H1 (cell line): ENCODE results near the gene PCSK4. TPM values are rescaled to one million over a fixed set of nuclear protein-coding genes. Genes with fewer than 3 reads are reported as not detected.

ENCODE experiments used
- CTCF ChIA-PET: fragments of 300-600 bp; sonication (Branson Sonifier 250); formaldehyde crosslinking; loops from one replicate; lab custom pipeline; 2021; ENCODE audit not compliant: partially characterized antibody; lab: Charles Lee
- POLR2A ChIA-PET: fragments of 300-600 bp; sonication (Branson Sonifier 250); formaldehyde crosslinking; loops from one replicate; lab custom pipeline; 2021; ENCODE audit warnings: inconsistent platforms; ENCODE audit not compliant: partially characterized antibody; lab: Charles Lee
- DNase-seq, 2 experiments: peaks; one replicate each; pipeline versions ENCODE4 v3.0.0 to v3.0.0-alpha.2; 2010 to 2022; ENCODE audit warnings: low spot score in 2 of 2, low read depth in 1 of 2, mixed read lengths in 1 of 2
- FAIRE-seq: peaks from 2 replicates; lab custom pipeline; 2011; peaks lifted over from hg19 to GRCh38; lab: Jason Lieb, UNC
- H2AFZ ChIP-seq: 2 replicates; pipeline ENCODE4 v1.8.1; 2012; ENCODE audit warnings: low read length, inconsistent platforms
- H2AK5ac ChIP-seq: 2 replicates; pipeline ENCODE4 v1.6.1; 2013; ENCODE audit warnings: low read depth, low read length
- H2BK120ac ChIP-seq: replicated peaks from 2 replicates; pipeline ENCODE3; 2013; ENCODE audit warnings: low read depth, low read length, inconsistent platforms
- H2BK12ac ChIP-seq: 2 replicates; pipeline ENCODE4 v1.6.1; 2013; ENCODE audit warnings: low read depth, low read length
- H2BK15ac ChIP-seq: 2 replicates; pipeline ENCODE4 v1.6.1; 2013; ENCODE audit warnings: low read length
- H2BK20ac ChIP-seq: 2 replicates; pipeline ENCODE4 v1.6.1; 2013; ENCODE audit warnings: low read length
- H2BK5ac ChIP-seq: 2 replicates; pipeline ENCODE4 v1.6.1; 2013; ENCODE audit warnings: low read depth, low read length
- H3K14ac ChIP-seq: 2 replicates; pipeline ENCODE4 v1.6.1; 2013; ENCODE audit warnings: inconsistent platforms; ENCODE audit not compliant: insufficient read length
- H3K18ac ChIP-seq: 2 replicates; pipeline ENCODE4 v1.6.1; 2013; ENCODE audit warnings: low read length; ENCODE audit errors: extremely low read depth
- H3K23ac ChIP-seq: 2 replicates; pipeline ENCODE4 v1.6.1; 2013; ENCODE audit warnings: inconsistent platforms; ENCODE audit not compliant: insufficient read length
- H3K23me2 ChIP-seq: 2 replicates; pipeline ENCODE4 v1.6.1; 2013; ENCODE audit warnings: low read depth, low read length
- H3K27ac ChIP-seq: 2 replicates; pipeline ENCODE4 v1.6.1; 2011; ENCODE audit warnings: low read depth, low read length, inconsistent platforms
- H3K27me3 ChIP-seq, 4 experiments: replicated peaks in 1 of 4; 1 replicate in 1 of 4; 2 replicates in 3 of 4; pipeline versions ENCODE4 v1.6.1 to v1.8.1; 2011 to 2013; ENCODE audit warnings: low read length in 3 of 4, mild to moderate bottlenecking in 3 of 4, inconsistent platforms in 2 of 4, mixed read lengths in 2 of 4, moderate library complexity in 1 of 4; ENCODE audit not compliant: control insufficient read depth in 3 of 4, insufficient read depth in 3 of 4; ENCODE audit errors: extremely low read depth in 1 of 4
- H3K36me3 ChIP-seq, 4 experiments: 2 replicates each; pipeline versions ENCODE4 v1.6.1 to v1.8.1; 2011 to 2013; ENCODE audit warnings: mild to moderate bottlenecking in 4 of 4, low read length in 3 of 4, moderate library complexity in 2 of 4, control low read depth in 1 of 4, inconsistent platforms in 1 of 4; ENCODE audit not compliant: insufficient read depth in 4 of 4, control insufficient read depth in 2 of 4
- H3K4ac ChIP-seq: replicated peaks from 2 replicates; pipeline ENCODE3; 2013; ENCODE audit warnings: low read length, low read depth, mixed read lengths, inconsistent platforms; ENCODE audit not compliant: insufficient read length
- H3K4me1 ChIP-seq, 4 experiments: replicated peaks in 1 of 4; 1 replicate in 1 of 4; 2 replicates in 3 of 4; pipeline versions ENCODE4 v1.6.1 to v1.8.1; 2011 to 2013; ENCODE audit warnings: low read length in 3 of 4, inconsistent platforms in 2 of 4, mixed read lengths in 1 of 4; ENCODE audit not compliant: insufficient read depth in 4 of 4, control insufficient read depth in 3 of 4
- H3K4me2 ChIP-seq, 2 experiments: 2 replicates each; pipeline versions ENCODE4 v1.6.1 to v1.8.1; 2011 to 2013; ENCODE audit warnings: low read depth in 2 of 2, low read length in 2 of 2, control low read depth in 1 of 2, inconsistent platforms in 1 of 2, mild to moderate bottlenecking in 1 of 2; ENCODE audit not compliant: insufficient read depth in 1 of 2
- H3K4me3 ChIP-seq, 4 experiments: fragments of 200-600, 300-600 bp in 1 of 4; sonication (generic), shearing (Covaris generic), sonication (Bioruptor Twin) in 1 of 4; 2 replicates each; pipeline versions ENCODE4 v1.5.1 to v1.8.1; 2011 to 2016; ENCODE audit warnings: low read length in 4 of 4, low read depth in 3 of 4, control low read depth in 2 of 4, inconsistent platforms in 2 of 4, mild to moderate bottlenecking in 2 of 4, mixed read lengths in 1 of 4, moderate library complexity in 1 of 4; ENCODE audit not compliant: insufficient read depth in 2 of 4; ENCODE audit errors: extremely low read depth in 1 of 4
- H3K56ac ChIP-seq: replicated peaks from 2 replicates; pipeline ENCODE3; 2013; ENCODE audit warnings: low read depth, mild to moderate bottlenecking, mixed read lengths, low read length, inconsistent platforms; ENCODE audit not compliant: insufficient read length
- H3K79me1 ChIP-seq: 2 replicates; pipeline ENCODE4 v1.6.1; 2013; ENCODE audit warnings: low read depth, low read length, control low read depth
- H3K79me2 ChIP-seq, 2 experiments: 2 replicates each; pipeline versions ENCODE4 v1.6.1 to v1.8.1; 2012 to 2013; ENCODE audit warnings: low read length in 2 of 2, mild to moderate bottlenecking in 2 of 2, inconsistent platforms in 1 of 2; ENCODE audit not compliant: insufficient read depth in 2 of 2, control insufficient read depth in 1 of 2
- H3K9ac ChIP-seq, 4 experiments: replicated peaks in 1 of 4; 1 replicate in 1 of 4; 2 replicates in 3 of 4; pipeline versions ENCODE4 v1.6.1 to v1.8.1; 2011 to 2013; ENCODE audit warnings: low read depth in 3 of 4, low read length in 3 of 4, control low read depth in 2 of 4, mild to moderate bottlenecking in 2 of 4, moderate library complexity in 2 of 4, inconsistent platforms in 1 of 4; ENCODE audit errors: extremely low read depth in 1 of 4
- H3K9me3 ChIP-seq, 2 experiments: 2 replicates each; pipeline versions ENCODE4 v1.6.1 to v1.8.1; 2012 to 2013; ENCODE audit warnings: mild to moderate bottlenecking in 2 of 2, moderate library complexity in 2 of 2, control low read depth in 1 of 2, inconsistent platforms in 1 of 2, low read depth in 1 of 2, low read length in 1 of 2, mixed read lengths in 1 of 2; ENCODE audit not compliant: insufficient read depth in 2 of 2
- H4K20me1 ChIP-seq, 2 experiments: replicated peaks in 1 of 2; 2 replicates each; pipeline versions ENCODE3 to v1.8.1; 2011 to 2013; ENCODE audit warnings: inconsistent platforms in 2 of 2, low read length in 2 of 2, mild to moderate bottlenecking in 1 of 2; ENCODE audit not compliant: insufficient read depth in 2 of 2, control insufficient read depth in 1 of 2
- H4K5ac ChIP-seq: 2 replicates; pipeline ENCODE4 v1.6.1; 2013; ENCODE audit warnings: low read length, low read depth, mixed read lengths, inconsistent platforms; ENCODE audit not compliant: insufficient read length
- H4K8ac ChIP-seq: 2 replicates; pipeline ENCODE4 v1.8.0; 2013; ENCODE audit warnings: mild to moderate bottlenecking, moderate library complexity, low read length, inconsistent platforms; ENCODE audit not compliant: insufficient read depth; ENCODE audit errors: extremely low read depth
- H4K91ac ChIP-seq: replicated peaks from 2 replicates; pipeline ENCODE3; 2013; ENCODE audit warnings: low read length, mixed read lengths, inconsistent platforms; ENCODE audit not compliant: insufficient read length
- ASH2L ChIP-seq: fragments of 200-600, 300-600 bp; sonication (generic); IDR thresholded peaks from one replicate; pipeline ENCODE4 v1.7.1; 2017; ENCODE audit warnings: low read length
- BCL11A ChIP-seq, 2 experiments: IDR thresholded peaks; one replicate each; pipeline ENCODE4 v1.6.1; 2011; ENCODE audit warnings: low read depth in 2 of 2, low read length in 2 of 2, mild to moderate bottlenecking in 2 of 2
- CEBPB ChIP-seq: IDR thresholded peaks from 2 replicates; pipeline ENCODE4 v1.6.1; 2012; ENCODE audit warnings: low read depth, low read length
- EGR1 ChIP-seq: IDR thresholded peaks from 2 replicates; pipeline ENCODE4 v1.6.1; 2011; ENCODE audit warnings: low read depth, low read length, borderline replicate concordance
- JUN ChIP-seq: IDR thresholded peaks from 2 replicates; pipeline ENCODE4 v1.6.1; 2011; ENCODE audit warnings: low read depth, mild to moderate bottlenecking, improper control_type of control experiment, low read length
- KDM4A ChIP-seq: IDR thresholded peaks from one replicate; pipeline ENCODE4 v1.7.1; 2012; ENCODE audit warnings: low read depth, mild to moderate bottlenecking, moderate library complexity, low read length, inconsistent platforms; ENCODE audit not compliant: severe bottlenecking
- KDM5A ChIP-seq: fragments of 200-600 bp; IDR thresholded peaks from 2 replicates; pipeline ENCODE4 v1.7.1; 2012; ENCODE audit warnings: mild to moderate bottlenecking, low read length, inconsistent platforms, mixed read lengths
- PHF8 ChIP-seq: fragments of 200-600 bp; sonication (generic); conservative IDR thresholded peaks from 2 replicates; pipeline ENCODE4 v1.7.1; 2012; ENCODE audit warnings: low read depth, mild to moderate bottlenecking, inconsistent platforms, low read length, moderate library complexity
- POU5F1 ChIP-seq: IDR thresholded peaks from 2 replicates; pipeline ENCODE4 v1.6.1; 2011; ENCODE audit warnings: low read depth, mild to moderate bottlenecking, low read length, moderate library complexity
- SIN3A ChIP-seq, 2 experiments: IDR thresholded peaks in 1 of 2; conservative IDR thresholded peaks in 1 of 2; 2 replicates each; pipeline ENCODE4 v1.6.1; 2011 to 2012; ENCODE audit warnings: low read length in 2 of 2, improper control_type of control experiment in 1 of 2, low read depth in 1 of 2, mild to moderate bottlenecking in 1 of 2
- TBP ChIP-seq: IDR thresholded peaks from 2 replicates; pipeline ENCODE4 v1.6.1; 2011; ENCODE audit warnings: low read depth, low read length, improper control_type of control experiment
- YY1 ChIP-seq: IDR thresholded peaks from 2 replicates; pipeline ENCODE4 v1.6.1; 2011; ENCODE audit warnings: low read depth, mild to moderate bottlenecking, low read length
- WGBS, 2 experiments: shearing (Covaris generic) in 1 of 2; methylation state at CpG; one replicate each; pipeline versions ENCODE4 v1.1.6 to v1.1.7; 2013 to 2015; ENCODE audit warnings: low lambda C conversion rate in 2 of 2, mixed read lengths in 2 of 2, inconsistent platforms in 1 of 2, low coverage in 1 of 2, missing lambda C conversion rate in 1 of 2; ENCODE audit not compliant: insufficient replicate concordance in 2 of 2, insufficient coverage in 1 of 2, insufficient read length in 1 of 2; ENCODE audit errors: extremely low coverage in 1 of 2, missing lambda C conversion rate in 1 of 2; 5-methylcytosine and 5-hydroxymethylcytosine counted together
- polyA plus RNA-seq, 7 experiments: library from polyadenylated mRNA; depleted of rRNA in 3 of 7; stranded (reverse) in 5 of 7; unstranded in 2 of 7; fragments of >200 nt in 5 of 7; fragments of 200-250 nt in 2 of 7; gene quantifications; 1 replicate in 5 of 7; 2 replicates in 1 of 7; 4 replicates in 1 of 7; pipeline versions ENCODE4 v1.2.1 to v1.2.3, GENCODE V29; 2011 to 2013; ENCODE audit warnings: missing spikeins in 2 of 7, mixed read lengths in 2 of 7
- total RNA-seq: library from RNA; stranded (reverse); fragmentation: NEBNext Ultra II Directional; extraction: Animal tissue kit (Norgen Biotek cat#: 25700); gene quantifications from 2 replicates; pipeline ENCODE4 v1.2.1, GENCODE V29; 2021
- TF ChIP-seq, protein P1 (sequence below): IDR thresholded peaks from 2 replicates; pipeline ENCODE4 v1.6.1; 2012; ENCODE audit warnings: low read length, inconsistent platforms

PCSK4 gene
- total and polyA plus RNA-seq, 2 of the 8 experiments (the other 6 are each of a cell fraction or from before 2014, with no cell fraction given), result 9.8 to 10.7 TPM

DNA sequence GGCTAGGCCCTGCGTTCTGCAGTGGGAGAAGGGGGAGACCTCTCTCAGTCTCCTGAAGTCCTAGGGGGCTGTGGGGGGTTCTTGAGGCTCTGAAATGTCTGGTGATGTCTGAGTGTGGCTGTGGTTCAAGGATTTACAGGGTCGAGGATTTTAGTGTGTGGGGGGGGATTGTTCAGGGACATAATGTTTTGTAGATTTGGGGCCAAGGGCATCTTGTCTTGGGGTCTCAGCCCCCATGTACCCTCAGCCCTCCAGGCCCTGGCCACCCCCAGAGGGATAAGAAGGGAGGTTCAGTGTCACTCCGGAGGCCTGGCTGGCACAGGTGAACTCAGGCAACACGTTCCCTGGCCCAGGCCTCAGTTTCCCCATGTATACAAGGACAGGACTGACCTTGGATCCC, 42.6 kb downstream of the PCSK4 start:
- Histone ChIP-seq H4K5ac (no peak overlapping the region), H3K18ac (no peak overlapping the region), H2BK20ac (no peak overlapping the region), H2BK5ac (no peak overlapping the region), H4K8ac (no peak overlapping the region), H2AK5ac (no peak overlapping the region), H3K27me3 (peaks cover 34 to 55% (median 52%) of the 10 kb centered on the region in 4 experiments), H3K4ac (no peak overlapping the region), H3K27ac (no peak overlapping the region), H3K14ac (no peak overlapping the region), H2BK120ac (no peak overlapping the region), H4K20me1 (peaks cover 12 to 14% of the 10 kb centered on the region in 2 experiments), H3K56ac (no peak overlapping the region), H2BK15ac (no peak overlapping the region), H3K23me2 (peaks cover 4% of the 10 kb centered on the region; the same call in 1 of the 2 replicates), H3K9me3 (no peaks in the 10 kb centered on the region), H2BK12ac (no peak overlapping the region), H3K23ac (no peak overlapping the region), H2AFZ (no peak overlapping the region), H3K4me1 (peaks cover 0 to 33% (median 19%) of the 10 kb centered on the region in 4 experiments; a peak in 6 of 7 replicates), H3K4me2 (no peak overlapping the region), H3K36me3 (peaks cover 0 to 2% (median under 1%) of the 10 kb centered on the region in 4 experiments; a peak in 1 of 8 replicates), H3K4me3 (no peak overlapping the region; a peak in 1 of 8 replicates), H3K79me2 (no peaks in the 10 kb centered on the region), H4K91ac (no peak overlapping the region), H3K9ac (no peak overlapping the region), H3K79me1 (no peaks in the 10 kb centered on the region)
- CTCF ChIA-PET, result interaction anchor here (1.1 to 4.3 kb wide), 4 partner anchors 11 to 34 kb away, joined by 4 to 26 read pairs (median 6); no protein-coding TSS in a partner anchor
- FAIRE-seq (no peak), DNase-seq (no peak)
- POLR2A ChIA-PET, result interaction anchor here (0.7 to 1.9 kb wide), 5 partner anchors 18 to 204 kb away, joined by 3 to 6 read pairs (median 3); partner anchors contain the start of gene CIRBP
- 36% methylated on average over 4 of the region's 4 CpGs; no CpG with 5 or more reads in 1 of the 2 experiments for WGBS, 2 experiments
- TF ChIP-seq TBP, result no peak
- TF ChIP-seq ASH2L, result no peak
- no peak for TF ChIP-seq POU5F1
- no peak for TF ChIP-seq YY1
- no peak for TF ChIP-seq PHF8
- TF ChIP-seq JUN, result no peak
- TF ChIP-seq, protein P1, sequence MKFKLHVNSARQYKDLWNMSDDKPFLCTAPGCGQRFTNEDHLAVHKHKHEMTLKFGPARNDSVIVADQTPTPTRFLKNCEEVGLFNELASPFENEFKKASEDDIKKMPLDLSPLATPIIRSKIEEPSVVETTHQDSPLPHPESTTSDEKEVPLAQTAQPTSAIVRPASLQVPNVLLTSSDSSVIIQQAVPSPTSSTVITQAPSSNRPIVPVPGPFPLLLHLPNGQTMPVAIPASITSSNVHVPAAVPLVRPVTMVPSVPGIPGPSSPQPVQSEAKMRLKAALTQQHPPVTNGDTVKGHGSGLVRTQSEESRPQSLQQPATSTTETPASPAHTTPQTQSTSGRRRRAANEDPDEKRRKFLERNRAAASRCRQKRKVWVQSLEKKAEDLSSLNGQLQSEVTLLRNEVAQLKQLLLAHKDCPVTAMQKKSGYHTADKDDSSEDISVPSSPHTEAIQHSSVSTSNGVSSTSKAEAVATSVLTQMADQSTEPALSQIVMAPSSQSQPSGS, result no peak
- no peak for TF ChIP-seq EGR1
- no peak for TF ChIP-seq KDM5A
- TF ChIP-seq KDM4A, result no peak
- no peak for TF ChIP-seq CEBPB
- no peak for TF ChIP-seq SIN3A (conservative IDR thresholded peaks at IDR 0.05 in 1 of 2, IDR thresholded peaks at IDR 0.05 in 1 of 2; ENCODE audit: low read depth in 1 of 2, low read length in 2 of 2)
- TF ChIP-seq BCL11A (IDR thresholded peaks at IDR 0.05; ENCODE audit: low read depth in 2 of 2, low read length in 2 of 2), result no peak
